IMR-90 (cell line): ENCODE results near the gene CLEC9A.

Source experiments
- CTCF ChIP-seq: conservative IDR thresholded peaks from 2 replicates; pipeline ENCODE4 v1.5.1; 2012; ENCODE audit warnings: mild to moderate bottlenecking, low read depth, low read length, improper control_type of control experiment
- MAFK ChIP-seq: IDR thresholded peaks from 2 replicates; pipeline ENCODE4 v1.6.1; 2012; ENCODE audit warnings: low read depth, low read length, improper control_type of control experiment
- TF ChIP-seq, protein P1 (sequence below): fragments of 150-350 bp; IDR thresholded peaks from 2 replicates; pipeline ENCODE4 v1.6.1; 2017; ENCODE audit warnings: mild to moderate bottlenecking, antibody characterized with exemption, low read length, low read depth

DNA sequence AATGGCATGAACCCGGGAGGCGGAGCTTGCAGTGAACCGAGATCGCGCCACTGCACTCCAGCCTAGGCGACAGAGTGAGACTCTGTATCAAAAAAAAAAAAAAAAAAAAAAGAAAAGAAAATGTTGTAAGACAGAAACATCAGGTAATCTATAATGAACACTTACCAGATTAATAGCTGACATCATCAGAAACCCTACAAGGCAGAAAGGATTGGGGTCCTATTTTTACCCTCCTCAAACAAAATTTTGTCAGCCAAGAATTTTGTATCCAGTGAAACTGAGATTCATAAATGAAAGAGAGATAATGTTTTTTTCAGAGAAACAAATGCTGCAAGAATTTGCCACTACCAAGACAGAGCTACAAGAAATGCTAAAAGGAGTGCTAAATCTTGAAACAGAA lies 54.3 kb downstream of the CLEC9A start:
- TF ChIP-seq, protein P1, sequence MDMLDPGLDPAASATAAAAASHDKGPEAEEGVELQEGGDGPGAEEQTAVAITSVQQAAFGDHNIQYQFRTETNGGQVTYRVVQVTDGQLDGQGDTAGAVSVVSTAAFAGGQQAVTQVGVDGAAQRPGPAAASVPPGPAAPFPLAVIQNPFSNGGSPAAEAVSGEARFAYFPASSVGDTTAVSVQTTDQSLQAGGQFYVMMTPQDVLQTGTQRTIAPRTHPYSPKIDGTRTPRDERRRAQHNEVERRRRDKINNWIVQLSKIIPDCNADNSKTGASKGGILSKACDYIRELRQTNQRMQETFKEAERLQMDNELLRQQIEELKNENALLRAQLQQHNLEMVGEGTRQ: no peak
- TF ChIP-seq CTCF: no peak
- TF ChIP-seq MAFK: peak; percentile 76
